Measurements from ENCODE around the gene NFX1. TPM values are rescaled to one million over a fixed set of nuclear protein-coding genes. Genes with fewer than 3 reads are reported as not detected.

The NFX1 gene
- total and polyA plus RNA-seq, 10 of the 15 experiments (the other 5 are each of a cell fraction or from before 2014, with no cell fraction given): 11.9 to 45.1 (median 36.1) TPM

GRCh38 chr9:33290247-33291030 is at the start of gene NFX1 (continued):
- TF ChIP-seq PKNOX1 (IDR thresholded peaks at IDR 0.05): peak; percentile 9; the same call in 1 of the 2 replicates
- no peak for TF ChIP-seq BCL11A (IDR thresholded peaks at IDR 0.05; ENCODE audit: low read depth, low read length)
- TF ChIP-seq, protein P1, sequence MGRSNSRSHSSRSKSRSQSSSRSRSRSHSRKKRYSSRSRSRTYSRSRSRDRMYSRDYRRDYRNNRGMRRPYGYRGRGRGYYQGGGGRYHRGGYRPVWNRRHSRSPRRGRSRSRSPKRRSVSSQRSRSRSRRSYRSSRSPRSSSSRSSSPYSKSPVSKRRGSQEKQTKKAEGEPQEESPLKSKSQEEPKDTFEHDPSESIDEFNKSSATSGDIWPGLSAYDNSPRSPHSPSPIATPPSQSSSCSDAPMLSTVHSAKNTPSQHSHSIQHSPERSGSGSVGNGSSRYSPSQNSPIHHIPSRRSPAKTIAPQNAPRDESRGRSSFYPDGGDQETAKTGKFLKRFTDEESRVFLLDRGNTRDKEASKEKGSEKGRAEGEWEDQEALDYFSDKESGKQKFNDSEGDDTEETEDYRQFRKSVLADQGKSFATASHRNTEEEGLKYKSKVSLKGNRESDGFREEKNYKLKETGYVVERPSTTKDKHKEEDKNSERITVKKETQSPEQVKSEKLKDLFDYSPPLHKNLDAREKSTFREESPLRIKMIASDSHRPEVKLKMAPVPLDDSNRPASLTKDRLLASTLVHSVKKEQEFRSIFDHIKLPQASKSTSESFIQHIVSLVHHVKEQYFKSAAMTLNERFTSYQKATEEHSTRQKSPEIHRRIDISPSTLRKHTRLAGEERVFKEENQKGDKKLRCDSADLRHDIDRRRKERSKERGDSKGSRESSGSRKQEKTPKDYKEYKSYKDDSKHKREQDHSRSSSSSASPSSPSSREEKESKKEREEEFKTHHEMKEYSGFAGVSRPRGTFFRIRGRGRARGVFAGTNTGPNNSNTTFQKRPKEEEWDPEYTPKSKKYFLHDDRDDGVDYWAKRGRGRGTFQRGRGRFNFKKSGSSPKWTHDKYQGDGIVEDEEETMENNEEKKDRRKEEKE (IDR thresholded peaks at IDR 0.05): no peak
- TF ChIP-seq MYC (IDR thresholded peaks at IDR 0.05; ENCODE audit: insufficient read depth, insufficient read length, insufficient replicate concordance, low read length, severe bottlenecking): peak; percentile 80
- TF ChIP-seq HSF1 (IDR thresholded peaks at IDR 0.05; ENCODE audit: low read depth, low read length): no peak
- TF ChIP-seq ZNF274 (IDR thresholded peaks at IDR 0.05; ENCODE audit: insufficient read depth, insufficient read length): no peak
- TF ChIP-seq EZH2 (IDR thresholded peaks at IDR 0.05; ENCODE audit: borderline replicate concordance, control insufficient read depth, low read depth, low read length): no peak
- TF ChIP-seq ZSCAN29 (IDR thresholded peaks at IDR 0.05): peak; percentile 100
- TF ChIP-seq PAX8 (IDR thresholded peaks at IDR 0.05): no peak
- TF ChIP-seq IRF4 (IDR thresholded peaks at IDR 0.05; ENCODE audit: low read depth, low read length): no peak
- TF ChIP-seq SMC3 (IDR thresholded peaks at IDR 0.05; ENCODE audit: borderline replicate concordance, low read length): no peak
- TF ChIP-seq GATAD2B (conservative IDR thresholded peaks at IDR 0.05; ENCODE audit: low read depth): peak; percentile 60; the same call in 1 of the 2 replicates
- no peak for TF ChIP-seq ZZZ3 (IDR thresholded peaks at IDR 0.05; ENCODE audit: control insufficient read depth, insufficient read length, low read depth)
- no peak for TF ChIP-seq NFYA (IDR thresholded peaks at IDR 0.05; ENCODE audit: borderline replicate concordance, low read depth, low read length)
- TF ChIP-seq IKZF1 (conservative IDR thresholded peaks at IDR 0.05): peak; percentile 96
- TF ChIP-seq TCF7 (IDR thresholded peaks at IDR 0.05; ENCODE audit: borderline replicate concordance): no peak
- peak; percentile 68; the same call in 1 of the 2 replicates for TF ChIP-seq TCF3 (IDR thresholded peaks at IDR 0.05; ENCODE audit: borderline replicate concordance, insufficient read depth, low read depth, low read length)
- no peak for TF ChIP-seq TARDBP (IDR thresholded peaks at IDR 0.05; ENCODE audit: borderline replicate concordance)
- TF ChIP-seq RFX5 (IDR thresholded peaks at IDR 0.05; ENCODE audit: low read depth, low read length): 0 out of 2 replicates have a peak, but pooled peaks have one; percentile 33
- TF ChIP-seq SIN3A (IDR thresholded peaks at IDR 0.05; ENCODE audit: low read depth, low read length): peak; percentile 88; the same call in 1 of the 2 replicates
- no peak for TF ChIP-seq ZBTB33 (IDR thresholded peaks at IDR 0.05)

Measured in GM12878 (cell line).